ENCODE results near the gene HIPK2. TPM values are rescaled to one million over a fixed set of nuclear protein-coding genes. Genes with fewer than 3 reads are reported as not detected.

HIPK2 gene
- polyA plus RNA-seq, 1 donor = 12.6 TPM

DNA sequence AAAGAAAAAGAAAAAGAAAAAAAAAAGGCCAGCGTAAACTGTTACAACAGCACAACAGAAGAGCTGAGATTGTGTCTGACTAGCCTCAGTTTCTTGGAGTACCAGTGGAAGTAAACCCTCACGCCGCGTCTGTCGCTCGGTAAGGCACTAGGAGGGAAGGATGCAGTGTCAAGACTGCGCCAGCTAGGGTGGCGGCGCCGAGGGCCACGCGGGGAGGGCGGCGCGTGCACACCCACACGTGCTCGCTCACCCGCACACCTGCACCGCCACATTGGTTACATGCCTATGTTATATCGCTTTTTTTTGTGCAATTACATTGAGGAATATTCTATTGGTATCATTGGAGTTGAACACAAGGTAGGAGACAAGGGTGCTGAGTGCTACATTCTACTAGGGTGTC lies 206.1 kb downstream of the HIPK2 start:
- peaks cover 49% of the 10 kb centered on the region for H3K36me3 ChIP-seq (ENCODE audit: control insufficient read depth, insufficient read depth, low read length)
- DNase-seq = no peak
- no peaks in the 10 kb centered on the region for H3K9me3 ChIP-seq (ENCODE audit: control insufficient read depth, low read depth, low read length)
- no peaks in the 10 kb centered on the region for H3K27me3 ChIP-seq (ENCODE audit: control insufficient read depth, insufficient read depth, low read length)
- 100% methylated on average over 2 of the region's 20 CpGs for WGBS (ENCODE audit: insufficient coverage, low lambda C conversion rate)
- H3K4me3 ChIP-seq (ENCODE audit: low read length) = no peak overlapping the region
- H3K27ac ChIP-seq (ENCODE audit: low read length) = no peak overlapping the region
- no peaks in the 10 kb centered on the region for H3K4me1 ChIP-seq (ENCODE audit: control insufficient read depth, insufficient read depth, low read length)

DNA sequence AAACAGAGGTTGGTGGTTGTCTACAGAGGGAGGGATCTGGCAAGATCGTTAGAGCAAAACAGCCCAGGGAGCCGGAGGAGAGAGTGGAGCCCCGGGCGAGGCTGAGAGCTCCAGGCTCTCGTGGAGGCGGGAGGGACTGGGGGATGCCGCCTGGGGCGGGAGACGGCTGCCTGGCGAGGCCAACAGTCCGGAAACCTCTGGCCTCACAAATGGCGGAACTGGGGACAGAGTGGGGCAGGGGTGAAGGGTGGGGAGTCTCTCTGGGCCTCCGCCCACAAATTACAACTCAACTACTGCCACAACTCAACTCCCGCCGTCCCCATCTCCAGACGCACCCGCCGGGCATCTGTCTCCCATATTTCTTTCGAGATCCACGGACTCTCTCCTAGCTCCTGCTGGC lies 206.6 kb downstream of the HIPK2 start:
- 100% methylated on average over 1 of the region's 20 CpGs for WGBS (ENCODE audit: insufficient coverage, low lambda C conversion rate)

DNA sequence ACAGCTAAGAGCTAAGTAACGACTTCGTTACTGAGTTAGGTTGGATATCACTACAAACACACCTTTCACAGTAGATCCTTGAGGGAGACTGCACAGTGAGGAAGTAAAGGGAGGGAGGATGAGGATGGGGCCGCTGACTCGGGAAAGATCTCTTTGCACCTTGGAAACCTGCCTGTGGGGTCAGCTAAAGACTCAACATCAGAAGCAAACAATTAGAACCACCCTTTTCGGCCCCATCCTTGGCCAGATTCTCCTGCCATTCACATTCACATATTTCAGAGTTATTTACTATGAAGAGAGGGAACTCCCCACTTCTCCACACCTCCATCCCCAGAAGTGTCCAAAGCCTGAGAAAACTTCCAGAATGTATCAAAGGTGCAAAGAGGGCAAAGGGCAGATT lies 207.2 kb downstream of the HIPK2 start:
- no peak overlapping the region for H3K27ac ChIP-seq (ENCODE audit: low read length)
- no peaks in the 10 kb centered on the region for H3K27me3 ChIP-seq (ENCODE audit: control insufficient read depth, insufficient read depth, low read length)
- H3K9me3 ChIP-seq (ENCODE audit: control insufficient read depth, low read depth, low read length) = no peaks in the 10 kb centered on the region
- no peak for DNase-seq
- H3K36me3 ChIP-seq (ENCODE audit: control insufficient read depth, insufficient read depth, low read length) = peaks cover 43% of the 10 kb centered on the region
- WGBS (ENCODE audit: insufficient coverage, low lambda C conversion rate) = no CpG with 5 or more reads among the region's 5 CpGs
- no peaks in the 10 kb centered on the region for H3K4me1 ChIP-seq (ENCODE audit: control insufficient read depth, insufficient read depth, low read length)
- H3K4me3 ChIP-seq (ENCODE audit: low read length) = no peak overlapping the region

More for the DNA sequence above, 206.6 kb downstream of the HIPK2 start:
- Histone ChIP-seq H3K36me3 (ENCODE audit: control insufficient read depth, insufficient read depth, low read length) (peaks cover 48% of the 10 kb centered on the region), H3K27me3 (ENCODE audit: control insufficient read depth, insufficient read depth, low read length) (no peaks in the 10 kb centered on the region), H3K27ac (ENCODE audit: low read length) (no peak overlapping the region), H3K4me1 (ENCODE audit: control insufficient read depth, insufficient read depth, low read length) (no peaks in the 10 kb centered on the region), H3K4me3 (ENCODE audit: low read length) (no peak overlapping the region), H3K9me3 (ENCODE audit: control insufficient read depth, low read depth, low read length) (no peaks in the 10 kb centered on the region)
- DNase-seq = no peak

DNA sequence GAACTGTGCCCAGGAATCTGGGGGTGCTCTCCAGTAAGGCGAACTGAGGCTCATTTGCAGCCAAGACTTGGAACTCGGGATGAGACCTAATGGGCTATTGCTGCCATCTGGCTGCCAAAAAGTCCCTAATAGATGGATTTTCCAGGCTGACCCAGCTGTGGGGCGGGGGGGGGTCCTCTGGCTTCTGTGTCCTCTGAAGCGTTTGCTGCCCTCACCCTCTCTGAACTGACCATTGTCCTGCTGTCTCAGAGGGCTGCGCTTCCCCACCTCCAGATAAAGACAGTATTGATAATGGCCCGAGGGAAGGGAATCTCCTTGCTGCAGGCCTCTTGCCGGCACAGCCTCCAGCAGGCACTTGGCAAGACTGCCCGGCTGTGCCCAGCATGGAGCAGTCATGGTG lies 207.7 kb downstream of the HIPK2 start:
- Histone ChIP-seq H3K27ac (ENCODE audit: low read length) (no peak overlapping the region), H3K9me3 (ENCODE audit: control insufficient read depth, low read depth, low read length) (no peaks in the 10 kb centered on the region), H3K4me3 (ENCODE audit: low read length) (no peak overlapping the region), H3K27me3 (ENCODE audit: control insufficient read depth, insufficient read depth, low read length) (no peaks in the 10 kb centered on the region), H3K36me3 (ENCODE audit: control insufficient read depth, insufficient read depth, low read length) (peaks cover 38% of the 10 kb centered on the region), H3K4me1 (ENCODE audit: control insufficient read depth, insufficient read depth, low read length) (no peaks in the 10 kb centered on the region)
- WGBS (ENCODE audit: insufficient coverage, low lambda C conversion rate) = no CpG with 5 or more reads among the region's 8 CpGs
- no peak for DNase-seq

DNA sequence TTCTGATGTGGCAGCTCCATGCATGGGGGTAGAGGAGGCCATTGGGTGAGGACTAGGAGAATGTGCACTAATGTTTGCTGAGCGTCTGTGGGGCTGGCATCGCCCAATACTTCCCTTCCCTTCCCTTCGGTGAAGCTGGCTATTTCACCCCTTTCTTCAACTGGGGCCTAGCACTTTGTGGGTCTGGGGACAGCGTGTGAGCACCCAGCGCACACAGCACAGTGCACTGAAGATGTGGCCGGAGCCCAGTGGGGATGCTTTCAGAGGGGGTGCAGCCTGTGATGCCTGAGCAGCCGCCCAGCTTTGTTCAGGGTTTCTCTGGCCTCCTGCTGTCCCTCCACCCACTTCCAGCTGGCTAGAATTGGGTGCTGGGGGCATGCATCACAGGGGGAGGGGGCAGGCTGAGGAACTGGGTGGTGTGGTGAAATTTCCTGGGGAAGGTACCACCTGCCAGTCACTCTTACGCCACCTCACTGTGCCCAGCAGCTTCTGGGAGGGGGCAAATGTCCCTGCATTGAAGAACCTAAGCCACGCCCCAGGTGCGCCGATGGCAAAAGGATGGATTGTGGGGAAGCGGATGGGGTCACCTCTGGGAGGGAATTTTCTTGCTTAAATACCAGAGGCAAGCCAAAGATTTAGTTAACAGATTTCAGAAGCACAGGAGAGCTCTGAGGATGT lies 208.8 kb downstream of the HIPK2 start:
- Histone ChIP-seq H3K4me3 (ENCODE audit: low read length) (no peak overlapping the region), H3K36me3 (ENCODE audit: control insufficient read depth, insufficient read depth, low read length) (peaks cover 27% of the 10 kb centered on the region), H3K9me3 (ENCODE audit: control insufficient read depth, low read depth, low read length) (no peaks in the 10 kb centered on the region), H3K27ac (ENCODE audit: low read length) (no peak overlapping the region), H3K4me1 (ENCODE audit: control insufficient read depth, insufficient read depth, low read length) (no peaks in the 10 kb centered on the region), H3K27me3 (ENCODE audit: control insufficient read depth, insufficient read depth, low read length) (no peaks in the 10 kb centered on the region)
- no CpG with 5 or more reads among the region's 12 CpGs for WGBS (ENCODE audit: insufficient coverage, low lambda C conversion rate)
- no peak for DNase-seq

DNA sequence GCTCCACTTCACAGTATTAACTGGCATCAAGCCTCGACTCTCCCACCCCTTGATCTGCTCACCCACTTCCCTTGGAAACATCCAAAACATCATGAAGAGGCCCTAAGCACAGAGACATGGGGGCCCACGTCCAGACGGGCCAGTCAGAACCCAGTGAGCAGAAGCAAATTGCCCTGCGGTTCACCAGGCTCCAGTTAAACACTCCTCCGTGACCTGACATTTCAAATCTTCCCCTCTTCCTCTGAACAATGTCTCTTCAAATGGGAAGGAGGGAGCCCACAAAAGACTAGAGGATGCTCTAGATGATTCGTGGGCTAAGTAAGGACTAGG lies 209.5 kb downstream of the HIPK2 start:
- Histone ChIP-seq H3K27me3 (ENCODE audit: control insufficient read depth, insufficient read depth, low read length) (no peaks in the 10 kb centered on the region), H3K4me3 (ENCODE audit: low read length) (no peak overlapping the region), H3K4me1 (ENCODE audit: control insufficient read depth, insufficient read depth, low read length) (no peaks in the 10 kb centered on the region), H3K27ac (ENCODE audit: low read length) (no peak overlapping the region), H3K9me3 (ENCODE audit: control insufficient read depth, low read depth, low read length) (no peaks in the 10 kb centered on the region), H3K36me3 (ENCODE audit: control insufficient read depth, insufficient read depth, low read length) (peaks cover 24% of the 10 kb centered on the region)
- WGBS (ENCODE audit: insufficient coverage, low lambda C conversion rate) = no CpG with 5 or more reads among the region's 6 CpGs
- no peak for DNase-seq

DNA sequence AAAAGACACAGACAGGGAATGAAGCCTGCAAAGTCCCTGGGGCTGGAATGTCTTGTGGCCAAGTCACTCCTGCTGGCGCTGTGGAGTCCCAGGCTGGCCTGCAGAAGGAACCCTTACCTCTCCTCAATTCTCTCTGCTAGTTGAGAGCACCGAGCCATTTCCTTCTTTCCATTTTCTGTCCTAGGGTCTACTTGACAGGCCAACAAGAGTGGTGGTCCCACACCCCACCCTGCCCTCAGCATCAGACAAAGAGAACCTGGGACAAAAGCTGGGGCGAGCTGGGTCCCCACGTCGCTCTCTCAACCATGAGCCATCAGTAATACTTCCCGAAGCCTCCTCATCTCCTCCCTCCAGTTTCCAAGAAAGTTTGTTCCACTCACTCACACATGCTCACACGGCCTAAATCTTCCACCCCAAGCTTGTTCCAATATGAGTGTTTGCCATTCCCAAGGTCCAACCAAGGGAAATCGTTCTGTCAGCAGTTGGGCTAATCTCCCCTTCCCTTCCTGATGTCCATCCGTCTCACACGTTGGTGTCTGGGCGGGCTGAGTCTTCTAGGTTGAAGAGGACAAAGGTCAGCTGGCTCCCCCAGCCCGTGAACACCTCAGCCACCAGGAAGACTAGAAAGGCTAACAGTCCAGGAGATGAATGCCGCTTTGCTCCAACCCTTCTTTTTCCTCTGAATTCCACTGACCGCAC lies 210.0 kb downstream of the HIPK2 start:
- H3K4me3 ChIP-seq (ENCODE audit: low read length) = no peak overlapping the region
- H3K4me1 ChIP-seq (ENCODE audit: control insufficient read depth, insufficient read depth, low read length) = no peaks in the 10 kb centered on the region
- WGBS (ENCODE audit: insufficient coverage, low lambda C conversion rate) = 100% methylated on average over 1 of the region's 14 CpGs
- H3K27ac ChIP-seq (ENCODE audit: low read length) = no peak overlapping the region
- no peak for DNase-seq
- peaks cover 18% of the 10 kb centered on the region for H3K36me3 ChIP-seq (ENCODE audit: control insufficient read depth, insufficient read depth, low read length)
- H3K9me3 ChIP-seq (ENCODE audit: control insufficient read depth, low read depth, low read length) = no peaks in the 10 kb centered on the region
- no peaks in the 10 kb centered on the region for H3K27me3 ChIP-seq (ENCODE audit: control insufficient read depth, insufficient read depth, low read length)

DNA sequence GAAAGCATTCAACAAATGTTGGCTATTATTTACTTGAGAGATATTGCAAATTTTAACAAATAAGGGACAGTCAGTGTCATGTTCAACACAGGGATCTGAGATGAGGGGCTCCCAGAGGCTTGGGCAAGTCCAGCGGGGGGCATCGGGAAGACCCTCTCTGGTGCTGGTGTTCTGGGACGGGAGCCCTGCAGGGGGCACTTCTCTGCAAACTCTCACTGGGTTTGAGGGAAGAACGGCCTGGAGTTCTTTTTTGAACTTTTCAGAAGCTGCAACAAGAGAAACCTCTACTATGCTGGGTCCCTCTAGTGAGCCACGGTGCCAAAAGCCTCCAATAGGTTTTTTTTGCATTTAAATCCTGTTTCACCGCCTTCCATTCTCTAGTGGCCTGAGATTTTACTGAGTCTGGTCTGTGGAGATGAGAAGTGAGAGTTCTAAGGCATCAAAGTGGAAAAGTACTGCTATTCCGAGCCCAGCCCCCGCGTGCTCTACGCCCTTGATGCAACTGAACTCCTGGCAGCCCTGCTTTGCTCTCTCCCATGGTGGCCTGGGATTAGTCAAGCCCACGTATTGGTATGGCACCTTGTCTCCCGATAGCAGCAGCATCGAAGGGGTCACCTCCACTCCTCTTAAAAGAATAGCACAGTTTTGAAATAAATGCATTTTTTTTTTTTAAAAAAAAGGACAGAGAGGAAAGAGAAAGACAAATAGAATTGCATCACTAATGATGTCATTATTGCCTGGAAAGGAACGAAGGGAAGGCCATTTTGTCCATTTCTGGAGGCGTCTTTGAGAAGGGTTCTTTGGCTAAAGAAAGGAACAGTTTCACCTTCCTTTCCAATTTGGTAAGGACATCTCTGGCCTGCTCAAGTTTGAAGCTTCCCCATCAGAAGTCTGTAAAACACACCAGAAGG lies 210.8 kb downstream of the HIPK2 start:
- no peaks in the 10 kb centered on the region for H3K27me3 ChIP-seq (ENCODE audit: control insufficient read depth, insufficient read depth, low read length)
- no peak for DNase-seq
- H3K4me1 ChIP-seq (ENCODE audit: control insufficient read depth, insufficient read depth, low read length) = no peaks in the 10 kb centered on the region
- no peaks in the 10 kb centered on the region for H3K9me3 ChIP-seq (ENCODE audit: control insufficient read depth, low read depth, low read length)
- no peak overlapping the region for H3K27ac ChIP-seq (ENCODE audit: low read length)
- H3K4me3 ChIP-seq (ENCODE audit: low read length) = no peak overlapping the region
- H3K36me3 ChIP-seq (ENCODE audit: control insufficient read depth, insufficient read depth, low read length) = peaks cover 16% of the 10 kb centered on the region
- no CpG with 5 or more reads among the region's 15 CpGs for WGBS (ENCODE audit: insufficient coverage, low lambda C conversion rate)

DNA sequence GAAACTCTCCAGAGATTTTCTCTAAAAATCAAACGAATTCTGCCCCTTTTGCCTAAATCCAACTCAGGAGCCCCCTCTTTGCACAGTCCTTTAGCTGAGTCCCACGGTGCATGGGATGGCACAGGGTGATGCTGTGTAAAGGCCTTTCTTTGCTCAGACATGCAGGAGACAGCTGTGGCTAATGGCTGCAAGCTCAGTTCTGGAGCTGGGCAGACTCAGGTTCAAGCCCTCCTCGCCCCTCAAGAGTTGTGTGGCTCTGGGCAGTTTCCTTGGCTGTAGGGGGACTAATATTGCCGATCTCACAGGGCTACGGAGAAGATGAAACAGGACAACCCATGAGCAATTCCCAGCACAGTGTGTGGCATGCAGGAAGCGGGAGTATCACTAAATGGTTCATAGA lies 211.7 kb downstream of the HIPK2 start:
- no peak for DNase-seq
- no CpG with 5 or more reads among the region's 6 CpGs for WGBS (ENCODE audit: insufficient coverage, low lambda C conversion rate)

DNA sequence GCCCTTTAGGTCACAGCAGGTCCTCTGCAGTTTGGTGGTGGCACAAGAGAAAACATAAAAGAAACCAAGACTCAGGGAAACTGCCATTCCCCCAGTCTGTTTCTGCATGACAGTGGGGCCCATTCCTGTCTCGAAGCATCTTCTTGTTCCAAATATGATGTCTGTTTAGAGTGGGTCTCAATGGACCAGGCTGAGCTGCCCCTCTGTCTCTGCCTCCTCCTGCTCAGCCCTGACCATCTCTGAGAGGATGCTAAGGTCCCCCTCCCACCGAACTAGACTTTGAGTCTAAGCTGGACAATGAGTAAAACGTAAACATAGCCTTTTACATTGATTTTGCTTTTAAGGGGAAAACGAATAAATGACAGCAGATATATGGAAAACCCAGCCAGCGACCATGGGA lies 213.9 kb downstream of the HIPK2 start:
- Histone ChIP-seq H3K36me3 (ENCODE audit: control insufficient read depth, insufficient read depth, low read length) (peaks cover 10% of the 10 kb centered on the region), H3K4me1 (ENCODE audit: control insufficient read depth, insufficient read depth, low read length) (no peaks in the 10 kb centered on the region), H3K9me3 (ENCODE audit: control insufficient read depth, low read depth, low read length) (peaks cover 3% of the 10 kb centered on the region), H3K27ac (ENCODE audit: low read length) (no peak overlapping the region), H3K27me3 (ENCODE audit: control insufficient read depth, insufficient read depth, low read length) (peaks cover 3% of the 10 kb centered on the region), H3K4me3 (ENCODE audit: low read length) (no peak overlapping the region)
- WGBS (ENCODE audit: insufficient coverage, low lambda C conversion rate) = 100% methylated on average over 2 of the region's 5 CpGs
- no peak for DNase-seq

More for the DNA sequence above, 211.7 kb downstream of the HIPK2 start:
- H3K27me3 ChIP-seq (ENCODE audit: control insufficient read depth, insufficient read depth, low read length) = no peaks in the 10 kb centered on the region
- no peaks in the 10 kb centered on the region for H3K4me1 ChIP-seq (ENCODE audit: control insufficient read depth, insufficient read depth, low read length)
- no peak overlapping the region for H3K27ac ChIP-seq (ENCODE audit: low read length)
- H3K9me3 ChIP-seq (ENCODE audit: control insufficient read depth, low read depth, low read length) = no peaks in the 10 kb centered on the region
- H3K4me3 ChIP-seq (ENCODE audit: low read length) = no peak overlapping the region
- peaks cover 12% of the 10 kb centered on the region for H3K36me3 ChIP-seq (ENCODE audit: control insufficient read depth, insufficient read depth, low read length)

Data from large intestine (tissue), 3 donors.